Thyroid gland (tissue), 4 donors: ENCODE results near the gene WSCD2.

Experiments used
- CTCF ChIP-seq, 6 experiments: fragments of 200-600 bp in 3 of 6; fragments of 450-650 bp in 3 of 6; sonication (generic) in 3 of 6; IDR thresholded peaks; one replicate each; pipeline ENCODE4 v1.5.1; 2016 to 2019; ENCODE audit warnings: antibody characterized with exemption in 6 of 6, mild to moderate bottlenecking in 2 of 6, inconsistent platforms in 1 of 6, moderate library complexity in 1 of 6
- POLR2A ChIP-seq, 2 donors: fragments of 450-650 bp; IDR thresholded peaks; one replicate each; pipeline ENCODE4 v1.6.1; 2017; ENCODE audit warnings: antibody characterized with exemption in 2 of 2, mild to moderate bottlenecking in 2 of 2, moderate library complexity in 1 of 2

- TF ChIP-seq POLR2A (IDR thresholded peaks at IDR 0.05) (no peak), CTCF (IDR thresholded peaks at IDR 0.05) (no peak)
These were observed 12.8 kb upstream of the WSCD2 start for GRCh38 chr12:108116254-108116653.
